22Rv1 (cell line): ENCODE data around the gene ATXN2L.

Experiments
- H3K27ac ChIP-seq: fragments of 450-650 bp; 2 replicates; pipeline ENCODE4 v1.5.1; 2017
- CTCF ChIP-seq: fragments of 450-650 bp; IDR thresholded peaks from 2 replicates; pipeline ENCODE4 v1.5.1; 2017; ENCODE audit warnings: mild to moderate bottlenecking
- ZFX ChIP-seq: fragments of 450-650 bp; IDR thresholded peaks from 2 replicates; pipeline ENCODE4 v1.6.1; 2017; ENCODE audit warnings: antibody characterized with exemption, borderline replicate concordance

Gene ATXN2L

GRCh38 chr16:28835864-28836760, 13.3 kb downstream of the ATXN2L start:
- no peak overlapping the region for H3K27ac ChIP-seq
- TF ChIP-seq ZFX (no peak), CTCF (no peak)

GRCh38 chr16:28836761-28837064, 13.9 kb downstream of the ATXN2L start:
- TF ChIP-seq CTCF (no peak), ZFX (no peak)
- H3K27ac ChIP-seq, result no peak overlapping the region

- TF ChIP-seq ZFX (no peak), CTCF (no peak)
- H3K27ac ChIP-seq, result no peak overlapping the region
These were observed 15.1 kb downstream of the ATXN2L start for GRCh38 chr16:28837672-28838557.

GRCh38 chr16:28838558-28838918, 15.7 kb downstream of the ATXN2L start:
- TF ChIP-seq CTCF (no peak), ZFX (no peak)
- 0 out of 2 replicates have a peak overlapping the region, but pooled peaks have one; percentile 38 for H3K27ac ChIP-seq

GRCh38 chr16:28839004-28839639, 16.3 kb downstream of the ATXN2L start:
- peak overlapping the region; percentile 38 for H3K27ac ChIP-seq
- TF ChIP-seq CTCF (no peak), ZFX (no peak)

- H3K27ac ChIP-seq, result peak overlapping the region; percentile 38
These were observed 17.1 kb downstream of the ATXN2L start for GRCh38 chr16:28839899-28840298.

More at GRCh38 chr16:28839899-28840298, 17.1 kb downstream of the ATXN2L start:
- TF ChIP-seq ZFX (no peak), CTCF (no peak)
